Stimulated activated naive CD8-positive, alpha-beta T cell treated with anti-CD3 and anti-CD28 coated beads, Interleukin-15, Interleukin-2, amounts not matched to agents 100 ng/mL and 50 ng/mL, for 24 hours (primary cell): ENCODE data around the gene IMMP2L.

Experiments used
- H3K27ac Mint-ChIP-seq: one replicate; pipeline ENCODE4 v1.8.0; 2021; ENCODE audit warnings: mild to moderate bottlenecking, mixed read lengths
- H3K27me3 Mint-ChIP-seq: one replicate; pipeline ENCODE4 v1.8.0; 2021; ENCODE audit warnings: mixed read lengths
- H3K36me3 Mint-ChIP-seq: one replicate; pipeline ENCODE4 v1.8.0; 2021; ENCODE audit warnings: low read depth, mixed read lengths
- H3K4me1 Mint-ChIP-seq: one replicate; pipeline ENCODE4 v1.8.0; 2021; ENCODE audit warnings: low read depth, mixed read lengths
- H3K4me3 Mint-ChIP-seq: one replicate; pipeline ENCODE4 v1.8.0; 2021; ENCODE audit warnings: mild to moderate bottlenecking, mixed read lengths
- H3K9me3 Mint-ChIP-seq: one replicate; pipeline ENCODE4 v1.8.0; 2021; ENCODE audit warnings: mixed read lengths

IMMP2L gene

DNA sequence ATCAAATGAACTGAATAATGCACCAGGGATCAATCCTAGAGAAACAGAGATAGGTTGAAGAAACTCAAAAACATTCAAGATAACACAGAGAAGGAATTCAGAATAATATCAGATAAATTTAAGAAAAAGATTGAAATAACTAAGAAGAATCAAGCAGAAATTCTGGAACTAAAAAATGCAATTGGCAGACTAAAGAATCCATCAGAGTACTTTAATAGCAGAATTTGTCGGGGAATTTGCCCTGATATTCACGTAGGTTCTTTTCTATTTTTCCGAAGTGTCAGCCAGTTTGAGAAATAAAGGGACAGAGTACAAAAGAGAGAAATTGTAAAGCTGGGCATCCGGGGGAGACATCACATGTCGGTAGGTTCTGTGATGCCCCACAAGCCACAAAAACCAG lies 9.4 kb upstream of the IMMP2L start:
- Mint-ChIP-seq H3K4me1 (no peaks in the 10 kb centered on the region), H3K36me3 (peaks cover 10% of the 10 kb centered on the region), H3K27ac (no peak overlapping the region), H3K4me3 (no peak overlapping the region), H3K27me3 (peaks cover 30% of the 10 kb centered on the region), H3K9me3 (peaks cover 12% of the 10 kb centered on the region)

GRCh38 chr7:111568870-111569462 lies 6.7 kb upstream of the IMMP2L start:
- Mint-ChIP-seq H3K4me1 (no peaks in the 10 kb centered on the region), H3K4me3 (no peak overlapping the region), H3K27ac (no peak overlapping the region), H3K27me3 (peaks cover 34% of the 10 kb centered on the region), H3K36me3 (peaks cover 10% of the 10 kb centered on the region), H3K9me3 (peaks cover 12% of the 10 kb centered on the region)

- H3K4me3 Mint-ChIP-seq, result no peak overlapping the region
- no peaks in the 10 kb centered on the region for H3K4me1 Mint-ChIP-seq
- peaks cover 32% of the 10 kb centered on the region for H3K27me3 Mint-ChIP-seq
- H3K9me3 Mint-ChIP-seq, result peaks cover 12% of the 10 kb centered on the region
- H3K36me3 Mint-ChIP-seq, result peaks cover 10% of the 10 kb centered on the region
- H3K27ac Mint-ChIP-seq, result no peak overlapping the region
Measured at GRCh38 chr7:111568419-111568818, 6.1 kb upstream of the IMMP2L start.

DNA sequence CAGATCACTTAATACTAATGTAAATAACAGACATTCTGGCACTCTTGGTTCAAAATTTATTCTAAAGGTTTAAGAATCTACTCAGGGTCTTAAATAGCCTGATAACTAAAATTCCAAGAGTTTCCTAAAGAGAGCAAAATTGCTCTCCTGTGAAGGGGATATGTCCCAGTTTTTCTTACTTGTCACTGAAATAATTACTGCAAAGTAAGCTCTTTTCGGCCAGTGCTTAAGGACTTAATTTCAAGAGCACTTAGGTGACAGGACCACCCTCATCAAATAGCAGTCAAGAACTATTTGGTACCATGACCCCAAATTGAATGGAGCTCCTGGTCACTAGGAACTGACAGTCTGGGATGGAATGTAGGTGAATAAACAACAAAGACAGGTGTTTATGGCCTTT lies 1.8 kb upstream of the IMMP2L start:
- Mint-ChIP-seq H3K36me3 (peaks cover 14% of the 10 kb centered on the region), H3K9me3 (no peaks in the 10 kb centered on the region), H3K4me1 (peaks cover 23% of the 10 kb centered on the region), H3K4me3 (no peak overlapping the region), H3K27me3 (peaks cover 24% of the 10 kb centered on the region), H3K27ac (no peak overlapping the region)

GRCh38 chr7:111561654-111561903 lies 713 bp downstream of the IMMP2L start:
- Mint-ChIP-seq H3K9me3 (no peaks in the 10 kb centered on the region), H3K27ac (peak overlapping the region; percentile 96), H3K4me3 (peak overlapping the region; percentile 95), H3K36me3 (peaks cover 36% of the 10 kb centered on the region), H3K4me1 (peaks cover 37% of the 10 kb centered on the region), H3K27me3 (peaks cover 7% of the 10 kb centered on the region)

DNA sequence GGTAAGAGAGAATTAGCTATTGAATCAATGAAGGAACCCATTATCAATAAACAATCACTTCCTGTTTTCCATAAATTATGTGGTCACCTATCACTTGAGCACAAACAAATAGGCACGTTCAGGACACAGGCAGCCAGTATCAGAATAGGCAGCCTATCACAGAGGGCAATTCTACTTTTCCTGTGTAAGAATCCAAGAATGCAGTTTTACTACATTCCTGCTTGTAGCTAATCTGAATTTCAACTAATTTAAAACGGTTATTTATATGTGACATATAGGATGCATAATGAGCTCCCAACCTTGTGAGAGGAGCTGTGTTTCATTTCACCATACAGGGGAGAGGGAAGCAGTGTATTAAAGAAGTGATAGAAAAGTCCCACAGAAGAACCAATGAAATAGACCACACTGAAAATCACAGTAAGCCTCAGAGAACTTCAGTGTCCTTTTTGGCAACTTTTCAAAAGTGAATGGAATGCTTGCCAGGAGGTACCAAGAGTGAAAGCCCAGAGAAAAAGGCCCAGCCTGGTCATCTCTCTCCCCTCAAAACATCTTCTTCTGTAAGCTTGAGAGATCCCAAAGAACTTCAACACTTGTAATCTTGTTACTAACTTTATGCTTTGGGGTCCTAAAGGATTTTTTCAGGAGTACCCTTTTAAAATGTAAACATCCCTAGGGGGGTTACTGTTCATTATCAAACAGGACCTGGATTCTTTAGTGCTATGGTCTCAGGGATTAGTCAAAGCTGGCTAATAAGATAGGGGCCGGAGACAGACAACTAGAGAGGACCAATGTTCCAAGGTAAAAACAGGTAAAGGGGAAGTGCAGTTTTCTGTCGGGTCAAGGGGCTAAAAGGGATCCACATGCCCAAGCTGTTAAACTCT lies 1.3 kb downstream of the IMMP2L start:
- peaks cover 7% of the 10 kb centered on the region for H3K27me3 Mint-ChIP-seq
- H3K4me3 Mint-ChIP-seq, result peak overlapping the region; percentile 95
- H3K36me3 Mint-ChIP-seq, result peaks cover 42% of the 10 kb centered on the region
- H3K27ac Mint-ChIP-seq, result peak overlapping the region; percentile 96
- no peaks in the 10 kb centered on the region for H3K9me3 Mint-ChIP-seq
- peaks cover 37% of the 10 kb centered on the region for H3K4me1 Mint-ChIP-seq

GRCh38 chr7:111558991-111559390 lies 3.3 kb downstream of the IMMP2L start:
- Mint-ChIP-seq H3K27ac (no peak overlapping the region), H3K27me3 (no peaks in the 10 kb centered on the region), H3K9me3 (no peaks in the 10 kb centered on the region), H3K4me3 (no peak overlapping the region), H3K4me1 (peaks cover 37% of the 10 kb centered on the region), H3K36me3 (peaks cover 60% of the 10 kb centered on the region)

- Mint-ChIP-seq H3K4me3 (no peak overlapping the region), H3K36me3 (peaks cover 71% of the 10 kb centered on the region), H3K9me3 (no peaks in the 10 kb centered on the region), H3K27me3 (no peaks in the 10 kb centered on the region), H3K27ac (no peak overlapping the region), H3K4me1 (peaks cover 32% of the 10 kb centered on the region)
Measured at GRCh38 chr7:111556977-111557376, 5.3 kb downstream of the IMMP2L start.

DNA sequence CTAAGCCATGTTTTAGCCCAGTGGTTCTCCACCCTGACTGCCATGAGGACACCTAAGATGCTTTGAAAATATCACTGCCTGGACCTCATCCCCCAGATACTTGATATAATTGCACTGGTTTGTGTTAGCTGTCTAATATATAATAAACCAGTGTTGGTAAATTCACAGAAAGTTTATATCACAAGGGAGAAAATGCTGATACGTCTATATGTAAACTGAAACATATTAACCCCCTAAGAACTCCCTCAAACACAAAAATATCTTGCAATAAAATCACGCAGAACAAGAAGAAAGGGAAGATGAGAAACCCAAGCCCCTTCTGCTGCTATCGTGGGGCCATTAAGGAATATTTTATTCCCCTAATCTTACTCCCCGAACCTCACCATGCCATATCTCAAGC lies 8.2 kb downstream of the IMMP2L start:
- H3K9me3 Mint-ChIP-seq, result no peaks in the 10 kb centered on the region
- peaks cover 14% of the 10 kb centered on the region for H3K4me1 Mint-ChIP-seq
- no peak overlapping the region for H3K4me3 Mint-ChIP-seq
- H3K27me3 Mint-ChIP-seq, result no peaks in the 10 kb centered on the region
- no peak overlapping the region for H3K27ac Mint-ChIP-seq
- H3K36me3 Mint-ChIP-seq, result peaks cover 79% of the 10 kb centered on the region

GRCh38 chr7:111541067-111541466 lies 21.2 kb downstream of the IMMP2L start:
- Mint-ChIP-seq H3K27me3 (no peaks in the 10 kb centered on the region), H3K27ac (no peak overlapping the region), H3K4me3 (no peak overlapping the region), H3K36me3 (peaks cover 47% of the 10 kb centered on the region), H3K9me3 (no peaks in the 10 kb centered on the region), H3K4me1 (no peaks in the 10 kb centered on the region)

DNA sequence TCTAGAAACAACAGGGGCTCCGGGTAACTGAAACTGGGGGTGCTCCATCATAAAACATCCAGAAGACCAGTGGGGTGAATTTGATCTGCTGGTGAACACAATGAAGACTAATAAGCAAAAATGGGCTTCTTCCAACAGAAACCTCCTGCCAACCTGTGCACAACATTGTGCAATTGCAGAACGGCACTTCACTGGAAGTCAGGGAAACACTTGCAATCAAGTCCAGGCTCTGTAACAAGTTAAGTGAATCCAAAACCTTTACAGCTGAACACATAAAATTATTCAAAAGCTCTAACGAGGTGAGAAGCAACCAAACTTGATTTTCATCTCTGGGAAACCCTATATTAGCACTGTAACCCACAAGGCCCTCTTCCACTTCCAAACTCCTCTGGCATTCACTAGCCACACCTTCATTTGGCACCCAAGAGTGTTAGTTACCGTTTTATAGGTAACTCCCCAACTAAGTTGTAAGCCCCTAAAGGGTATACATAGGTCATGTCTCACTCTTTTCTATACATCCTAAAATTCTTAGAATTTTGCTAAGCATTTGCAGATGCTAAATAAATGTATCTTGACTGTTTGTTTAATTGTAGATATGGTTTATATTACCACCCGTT lies 22.0 kb downstream of the IMMP2L start:
- Mint-ChIP-seq H3K4me3 (no peak overlapping the region), H3K27me3 (no peaks in the 10 kb centered on the region), H3K36me3 (peaks cover 50% of the 10 kb centered on the region), H3K9me3 (no peaks in the 10 kb centered on the region), H3K27ac (no peak overlapping the region), H3K4me1 (peaks cover under 1% of the 10 kb centered on the region)

DNA sequence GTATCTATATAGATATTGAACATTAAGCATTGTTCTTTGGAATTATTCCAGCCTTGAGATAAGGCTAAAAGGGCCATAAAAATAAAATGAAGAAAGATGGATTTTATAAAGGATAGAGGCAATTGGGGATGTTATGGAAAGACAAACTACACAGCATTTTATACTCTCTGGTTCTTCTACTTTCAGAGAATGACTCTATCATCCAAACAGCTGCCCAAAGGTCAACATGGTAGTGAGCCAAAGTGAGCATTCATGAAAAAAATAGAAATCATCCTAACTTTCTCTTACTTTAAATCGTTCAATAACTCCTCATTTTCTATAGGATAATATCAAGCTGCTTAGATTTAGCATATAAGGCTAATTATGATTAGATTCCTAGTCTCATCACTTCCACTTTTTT lies 25.2 kb downstream of the IMMP2L start:
- H3K27ac Mint-ChIP-seq, result no peak overlapping the region
- H3K4me3 Mint-ChIP-seq, result no peak overlapping the region
- no peaks in the 10 kb centered on the region for H3K9me3 Mint-ChIP-seq
- peaks cover 8% of the 10 kb centered on the region for H3K4me1 Mint-ChIP-seq
- H3K27me3 Mint-ChIP-seq, result no peaks in the 10 kb centered on the region
- peaks cover 30% of the 10 kb centered on the region for H3K36me3 Mint-ChIP-seq

- Mint-ChIP-seq H3K27ac (no peak overlapping the region), H3K4me3 (no peak overlapping the region), H3K36me3 (peaks cover 25% of the 10 kb centered on the region), H3K9me3 (no peaks in the 10 kb centered on the region), H3K27me3 (no peaks in the 10 kb centered on the region), H3K4me1 (peaks cover 12% of the 10 kb centered on the region)
Measured at GRCh38 chr7:111535142-111535870, 27.0 kb downstream of the IMMP2L start.

GRCh38 chr7:111532625-111533024 lies 29.7 kb downstream of the IMMP2L start:
- Mint-ChIP-seq H3K4me1 (peaks cover 32% of the 10 kb centered on the region), H3K27ac (no peak overlapping the region), H3K9me3 (no peaks in the 10 kb centered on the region), H3K4me3 (no peak overlapping the region), H3K36me3 (peaks cover 16% of the 10 kb centered on the region), H3K27me3 (no peaks in the 10 kb centered on the region)

DNA sequence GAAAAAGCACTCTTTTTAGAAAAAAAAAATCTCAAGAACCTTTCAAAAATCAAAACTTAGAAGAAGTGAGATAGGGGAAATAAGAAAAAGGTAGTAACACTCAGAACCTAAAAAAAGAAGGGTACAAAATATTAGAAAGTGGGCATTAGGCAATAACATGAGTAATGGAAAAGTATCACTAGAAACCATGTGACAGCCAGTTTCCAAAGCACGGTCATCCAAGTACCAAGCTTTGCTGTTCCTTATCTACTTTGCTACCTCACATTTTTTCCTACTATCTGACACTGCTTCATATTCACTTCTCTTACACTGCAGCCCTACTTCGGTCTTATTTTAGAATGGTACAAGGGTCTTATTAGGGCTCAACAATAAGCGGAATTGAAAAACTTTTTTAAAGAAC lies 30.3 kb downstream of the IMMP2L start:
- Mint-ChIP-seq H3K9me3 (no peaks in the 10 kb centered on the region), H3K4me3 (no peak overlapping the region), H3K36me3 (peaks cover 14% of the 10 kb centered on the region), H3K4me1 (peaks cover 35% of the 10 kb centered on the region), H3K27me3 (no peaks in the 10 kb centered on the region), H3K27ac (no peak overlapping the region)
